HepG2 (cell line): ENCODE data around the gene SPTSSA. TPM values are rescaled to one million over a fixed set of nuclear protein-coding genes. Genes with fewer than 3 reads are reported as not detected.
A peak's percentile ranks its signal among the peaks of the same experiment; 100 is the strongest.

Experiments used
- BHLHE40 ChIP-seq: IDR thresholded peaks from 2 replicates; pipeline ENCODE4 v1.6.1; 2011; ENCODE audit warnings: low read length, improper control_type of control experiment
- CC2D1A ChIP-seq: sonication (generic); formaldehyde crosslinking; IDR thresholded peaks from 2 replicates; pipeline ENCODE4 v1.8.1; 2023; ENCODE audit warnings: mild to moderate bottlenecking, missing genetic modification reagents
- HIC2 ChIP-seq: sonication (generic); formaldehyde crosslinking; IDR thresholded peaks from 2 replicates; pipeline ENCODE4 v1.9.0; 2022; ENCODE audit warnings: low read depth, missing genetic modification reagents
- MED1 ChIP-seq: sonication (generic); formaldehyde crosslinking; IDR thresholded peaks from 2 replicates; pipeline ENCODE4 v1.4.0; 2020; ENCODE audit warnings: missing genetic modification reagents
- NKX3-1 ChIP-seq: sonication (generic); formaldehyde crosslinking; IDR thresholded peaks from 2 replicates; pipeline ENCODE4 v1.5.0; 2020; ENCODE audit warnings: missing genetic modification reagents
- PBX3 ChIP-seq: sonication (generic); formaldehyde crosslinking; IDR thresholded peaks from 2 replicates; pipeline ENCODE4 v1.8.1; 2023; ENCODE audit warnings: missing genetic modification reagents, inconsistent platforms, borderline replicate concordance
- POLR2A ChIP-seq, 2 experiments: IDR thresholded peaks; 2 replicates each; pipeline ENCODE4 v1.6.1; 2011; ENCODE audit warnings: low read depth in 2 of 2, low read length in 2 of 2, mild to moderate bottlenecking in 1 of 2, moderate library complexity in 1 of 2; ENCODE audit not compliant: insufficient read depth in 1 of 2
- SMC3 ChIP-seq: IDR thresholded peaks from 2 replicates; pipeline ENCODE4 v1.6.1; 2011; ENCODE audit warnings: low read length, improper control_type of control experiment
- TMF1 ChIP-seq: sonication (generic); formaldehyde crosslinking; IDR thresholded peaks from 2 replicates; pipeline ENCODE4 v1.8.1; 2022; ENCODE audit warnings: low read depth, missing genetic modification reagents
- YEATS2 ChIP-seq: sonication (generic); formaldehyde crosslinking; IDR thresholded peaks from 2 replicates; pipeline ENCODE4 v1.4.0; 2020; ENCODE audit warnings: missing genetic modification reagents, borderline replicate concordance
- YEATS4 ChIP-seq: sonication (generic); formaldehyde crosslinking; IDR thresholded peaks from 2 replicates; pipeline ENCODE4 v1.4.0; 2020; ENCODE audit warnings: missing genetic modification reagents, borderline replicate concordance
- ZEB1 ChIP-seq: IDR thresholded peaks from 2 replicates; pipeline ENCODE4 v1.6.1; 2012; ENCODE audit warnings: mild to moderate bottlenecking, low read depth, inconsistent platforms; ENCODE audit not compliant: insufficient replicate concordance
- ZNF567 ChIP-seq: sonication (generic); formaldehyde crosslinking; IDR thresholded peaks from 2 replicates; pipeline ENCODE4 v1.8.1; 2023; ENCODE audit warnings: mild to moderate bottlenecking, missing genetic modification reagents, borderline replicate concordance
- ZNF839 ChIP-seq: sonication (generic); formaldehyde crosslinking; IDR thresholded peaks from 2 replicates; pipeline ENCODE4 v1.4.0; 2020; ENCODE audit warnings: missing genetic modification reagents, mild to moderate bottlenecking, borderline replicate concordance
- polyA plus RNA-seq, 8 experiments: library from polyadenylated mRNA; depleted of rRNA in 3 of 8; stranded (reverse) in 7 of 8; unstranded in 1 of 8; fragments of >200 nt; fragmentation: Illumina TruSeq in 4 of 8; extraction: Trizol in 4 of 8; gene quantifications; 2 replicates each; pipeline versions ENCODE4 v1.2.1 to v1.2.3, GENCODE V29; 2011 to 2016; ENCODE audit warnings: low read depth in 4 of 8, missing spikeins in 1 of 8, mixed read lengths in 1 of 8; ENCODE audit not compliant: insufficient read depth in 1 of 8
- total RNA-seq, 5 experiments: library from RNA; depleted of rRNA; stranded (reverse); fragments of >200 nt; fragmentation: Illumina TruSeq; extraction: Trizol; gene quantifications; 2 replicates each; pipeline ENCODE4 v1.2.3, GENCODE V29; 2016; ENCODE audit warnings: low read depth in 1 of 5
- TF ChIP-seq, protein P1 (sequence below): sonication (generic); formaldehyde crosslinking; IDR thresholded peaks from 2 replicates; pipeline ENCODE4 v1.5.0; 2020; ENCODE audit warnings: mild to moderate bottlenecking, missing genetic modification reagents, borderline replicate concordance
- TF ChIP-seq, protein P2 (sequence below): sonication (generic); formaldehyde crosslinking; IDR thresholded peaks from 2 replicates; pipeline ENCODE4 v1.5.1; 2020; ENCODE audit warnings: mild to moderate bottlenecking, missing genetic modification reagents, moderate library complexity

The SPTSSA gene
- total and polyA plus RNA-seq, 2 of the 13 experiments (the other 11 are each of a cell fraction or from before 2014, with no cell fraction given), result 19.1 to 86.1 TPM

- TF ChIP-seq CC2D1A (CRISPR knock-in tag) (no peak), YEATS2 (CRISPR knock-in tag) (peak; percentile 10; the same call in 1 of the 2 replicates), TMF1 (peak; percentile 98), HIC2 (CRISPR knock-in tag) (peak; percentile 13; the same call in 1 of the 2 replicates), ZNF839 (peak; percentile 79; the same call in 1 of the 2 replicates), MED1 (CRISPR knock-in tag) (peak; percentile 54), SMC3 (no peak; the same call in 1 of the 2 replicates), ZEB1 (no peak), PBX3 (CRISPR knock-in tag) (peak; percentile 75; the same call in 1 of the 2 replicates), ZNF567 (CRISPR knock-in tag) (0 out of 2 replicates have a peak, but pooled peaks have one; percentile 31), YEATS4 (CRISPR knock-in tag) (peak; percentile 97), BHLHE40 (0 out of 2 replicates have a peak, but pooled peaks have one; percentile 22), POLR2A (IDR thresholded peaks at IDR 0.05; ENCODE audit: insufficient read depth in 1 of 2, low read depth in 2 of 2, low read length in 2 of 2) (peak in 1 of 2 experiments; percentile 98; a peak in 2 of 4 replicates), NKX3-1 (peak; percentile 88; the same call in 1 of the 2 replicates)
- TF ChIP-seq, protein P1, sequence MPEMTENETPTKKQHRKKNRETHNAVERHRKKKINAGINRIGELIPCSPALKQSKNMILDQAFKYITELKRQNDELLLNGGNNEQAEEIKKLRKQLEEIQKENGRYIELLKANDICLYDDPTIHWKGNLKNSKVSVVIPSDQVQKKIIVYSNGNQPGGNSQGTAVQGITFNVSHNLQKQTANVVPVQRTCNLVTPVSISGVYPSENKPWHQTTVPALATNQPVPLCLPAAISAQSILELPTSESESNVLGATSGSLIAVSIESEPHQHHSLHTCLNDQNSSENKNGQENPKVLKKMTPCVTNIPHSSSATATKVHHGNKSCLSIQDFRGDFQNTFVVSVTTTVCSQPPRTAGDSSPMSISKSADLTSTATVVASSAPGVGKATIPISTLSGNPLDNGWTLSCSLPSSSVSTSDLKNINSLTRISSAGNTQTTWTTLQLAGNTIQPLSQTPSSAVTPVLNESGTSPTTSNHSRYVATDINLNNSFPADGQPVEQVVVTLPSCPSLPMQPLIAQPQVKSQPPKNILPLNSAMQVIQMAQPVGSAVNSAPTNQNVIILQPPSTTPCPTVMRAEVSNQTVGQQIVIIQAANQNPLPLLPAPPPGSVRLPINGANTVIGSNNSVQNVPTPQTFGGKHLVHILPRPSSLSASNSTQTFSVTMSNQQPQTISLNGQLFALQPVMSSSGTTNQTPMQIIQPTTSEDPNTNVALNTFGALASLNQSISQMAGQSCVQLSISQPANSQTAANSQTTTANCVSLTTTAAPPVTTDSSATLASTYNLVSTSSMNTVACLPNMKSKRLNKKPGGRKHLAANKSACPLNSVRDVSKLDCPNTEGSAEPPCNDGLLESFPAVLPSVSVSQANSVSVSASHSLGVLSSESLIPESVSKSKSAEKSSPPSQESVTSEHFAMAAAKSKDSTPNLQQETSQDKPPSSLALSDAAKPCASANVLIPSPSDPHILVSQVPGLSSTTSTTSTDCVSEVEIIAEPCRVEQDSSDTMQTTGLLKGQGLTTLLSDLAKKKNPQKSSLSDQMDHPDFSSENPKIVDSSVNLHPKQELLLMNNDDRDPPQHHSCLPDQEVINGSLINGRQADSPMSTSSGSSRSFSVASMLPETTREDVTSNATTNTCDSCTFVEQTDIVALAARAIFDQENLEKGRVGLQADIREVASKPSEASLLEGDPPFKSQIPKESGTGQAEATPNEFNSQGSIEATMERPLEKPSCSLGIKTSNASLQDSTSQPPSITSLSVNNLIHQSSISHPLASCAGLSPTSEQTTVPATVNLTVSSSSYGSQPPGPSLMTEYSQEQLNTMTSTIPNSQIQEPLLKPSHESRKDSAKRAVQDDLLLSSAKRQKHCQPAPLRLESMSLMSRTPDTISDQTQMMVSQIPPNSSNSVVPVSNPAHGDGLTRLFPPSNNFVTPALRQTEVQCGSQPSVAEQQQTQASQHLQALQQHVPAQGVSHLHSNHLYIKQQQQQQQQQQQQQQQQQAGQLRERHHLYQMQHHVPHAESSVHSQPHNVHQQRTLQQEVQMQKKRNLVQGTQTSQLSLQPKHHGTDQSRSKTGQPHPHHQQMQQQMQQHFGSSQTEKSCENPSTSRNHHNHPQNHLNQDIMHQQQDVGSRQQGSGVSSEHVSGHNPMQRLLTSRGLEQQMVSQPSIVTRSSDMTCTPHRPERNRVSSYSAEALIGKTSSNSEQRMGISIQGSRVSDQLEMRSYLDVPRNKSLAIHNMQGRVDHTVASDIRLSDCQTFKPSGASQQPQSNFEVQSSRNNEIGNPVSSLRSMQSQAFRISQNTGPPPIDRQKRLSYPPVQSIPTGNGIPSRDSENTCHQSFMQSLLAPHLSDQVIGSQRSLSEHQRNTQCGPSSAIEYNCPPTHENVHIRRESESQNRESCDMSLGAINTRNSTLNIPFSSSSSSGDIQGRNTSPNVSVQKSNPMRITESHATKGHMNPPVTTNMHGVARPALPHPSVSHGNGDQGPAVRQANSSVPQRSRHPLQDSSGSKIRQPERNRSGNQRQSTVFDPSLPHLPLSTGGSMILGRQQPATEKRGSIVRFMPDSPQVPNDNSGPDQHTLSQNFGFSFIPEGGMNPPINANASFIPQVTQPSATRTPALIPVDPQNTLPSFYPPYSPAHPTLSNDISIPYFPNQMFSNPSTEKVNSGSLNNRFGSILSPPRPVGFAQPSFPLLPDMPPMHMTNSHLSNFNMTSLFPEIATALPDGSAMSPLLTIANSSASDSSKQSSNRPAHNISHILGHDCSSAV (CRISPR knock-in tag), result no peak
- TF ChIP-seq, protein P2, sequence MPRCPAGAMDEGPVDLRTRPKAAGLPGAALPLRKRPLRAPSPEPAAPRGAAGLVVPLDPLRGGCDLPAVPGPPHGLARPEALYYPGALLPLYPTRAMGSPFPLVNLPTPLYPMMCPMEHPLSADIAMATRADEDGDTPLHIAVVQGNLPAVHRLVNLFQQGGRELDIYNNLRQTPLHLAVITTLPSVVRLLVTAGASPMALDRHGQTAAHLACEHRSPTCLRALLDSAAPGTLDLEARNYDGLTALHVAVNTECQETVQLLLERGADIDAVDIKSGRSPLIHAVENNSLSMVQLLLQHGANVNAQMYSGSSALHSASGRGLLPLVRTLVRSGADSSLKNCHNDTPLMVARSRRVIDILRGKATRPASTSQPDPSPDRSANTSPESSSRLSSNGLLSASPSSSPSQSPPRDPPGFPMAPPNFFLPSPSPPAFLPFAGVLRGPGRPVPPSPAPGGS (CRISPR knock-in tag), result peak; percentile 68
These were observed at the start of gene SPTSSA (continued) for GRCh38 chr14:34462132-34462893.
